Neuronal stem cell (in vitro differentiated cells): Measurements from ENCODE around the gene CFAP97.

ENCODE experiments used
- DNase-seq: peaks from one replicate; pipeline ENCODE4 v3.0.0-alpha.2; 2013; ENCODE audit warnings: low spot score
- H2AFZ ChIP-seq: one replicate; pipeline ENCODE4 v1.6.1; 2013; ENCODE audit warnings: mild to moderate bottlenecking, low read length, inconsistent platforms
- H2AK5ac ChIP-seq: 2 replicates; pipeline ENCODE4 v1.6.1; 2013; ENCODE audit warnings: low read depth, mild to moderate bottlenecking, inconsistent platforms, low read length, moderate library complexity, mixed read lengths
- H2BK120ac ChIP-seq: 2 replicates; pipeline ENCODE4 v1.6.1; 2013; ENCODE audit warnings: low read depth, mild to moderate bottlenecking, inconsistent platforms, low read length, moderate library complexity, mixed read lengths
- H2BK12ac ChIP-seq: one replicate; pipeline ENCODE4 v1.6.1; 2013; ENCODE audit warnings: low read length, inconsistent platforms
- H2BK15ac ChIP-seq: 2 replicates; pipeline ENCODE4 v1.6.1; 2013; ENCODE audit warnings: mild to moderate bottlenecking, low read length, inconsistent platforms, mixed read lengths
- H2BK5ac ChIP-seq: one replicate; pipeline ENCODE4 v1.6.1; 2013; ENCODE audit warnings: inconsistent platforms, mild to moderate bottlenecking, low read length, moderate library complexity
- H3K14ac ChIP-seq: one replicate; pipeline ENCODE4 v1.6.1; 2013; ENCODE audit warnings: low read length, inconsistent platforms
- H3K18ac ChIP-seq: 2 replicates; pipeline ENCODE4 v1.6.1; 2013; ENCODE audit warnings: low read length, inconsistent platforms
- H3K23ac ChIP-seq: 2 replicates; pipeline ENCODE4 v1.6.1; 2013; ENCODE audit warnings: low read depth, mild to moderate bottlenecking, mixed read lengths, low read length, inconsistent platforms; ENCODE audit not compliant: poor library complexity
- H3K27ac ChIP-seq: replicated peaks from 3 replicates; pipeline ENCODE4 v1.5.1; 2013; ENCODE audit warnings: low read length, inconsistent platforms
- H3K27me3 ChIP-seq, 3 experiments: 2 replicates each; pipeline ENCODE4 v1.6.1; 2013; ENCODE audit warnings: low read length in 3 of 3, mild to moderate bottlenecking in 2 of 3, inconsistent platforms in 1 of 3, low read depth in 1 of 3, mixed read lengths in 1 of 3, moderate library complexity in 1 of 3; ENCODE audit not compliant: control insufficient read depth in 3 of 3, insufficient read depth in 3 of 3
- H3K36me3 ChIP-seq, 2 donors: replicated peaks in 1 of 2; 2 replicates each; pipeline ENCODE4 v1.6.1; 2013; ENCODE audit warnings: low read length in 2 of 2; ENCODE audit not compliant: control insufficient read depth in 2 of 2, insufficient read depth in 2 of 2
- H3K4ac ChIP-seq: 2 replicates; pipeline ENCODE4 v1.6.1; 2013; ENCODE audit warnings: inconsistent platforms, mild to moderate bottlenecking, low read length, moderate library complexity
- H3K4me1 ChIP-seq, 2 donors: 1 replicate in 1 of 2; 2 replicates in 1 of 2; pipeline ENCODE4 v1.6.1; 2013; ENCODE audit warnings: low read length in 2 of 2, low read depth in 1 of 2; ENCODE audit not compliant: control insufficient read depth in 2 of 2, insufficient read depth in 1 of 2
- H3K4me2 ChIP-seq: one replicate; pipeline ENCODE4 v1.6.1; 2013; ENCODE audit warnings: mild to moderate bottlenecking, low read length, inconsistent platforms; ENCODE audit not compliant: insufficient read depth, poor library complexity, severe bottlenecking
- H3K4me3 ChIP-seq, 2 donors: 2 replicates each; pipeline ENCODE4 v1.5.1; 2013; ENCODE audit warnings: low read length in 2 of 2, mild to moderate bottlenecking in 2 of 2, inconsistent platforms in 1 of 2, moderate library complexity in 1 of 2
- H3K79me1 ChIP-seq: one replicate; pipeline ENCODE4 v1.6.1; 2013; ENCODE audit warnings: low read depth, mild to moderate bottlenecking, inconsistent platforms, low read length, moderate library complexity
- H3K9ac ChIP-seq: one replicate; pipeline ENCODE4 v1.6.1; 2013; ENCODE audit warnings: mild to moderate bottlenecking, low read depth, low read length, inconsistent platforms; ENCODE audit not compliant: poor library complexity
- H3K9me3 ChIP-seq, 2 donors: replicated peaks in 1 of 2; 2 replicates each; pipeline versions ENCODE3 to v1.6.1; 2013; ENCODE audit warnings: low read length in 2 of 2, mild to moderate bottlenecking in 2 of 2, inconsistent platforms in 1 of 2, low read depth in 1 of 2, mixed read lengths in 1 of 2, moderate library complexity in 1 of 2; ENCODE audit not compliant: control insufficient read depth in 2 of 2, insufficient read depth in 1 of 2
- H4K8ac ChIP-seq: one replicate; pipeline ENCODE4 v1.6.1; 2013; ENCODE audit warnings: low read depth, mild to moderate bottlenecking, inconsistent platforms, low read length, moderate library complexity
- H4K91ac ChIP-seq: one replicate; pipeline ENCODE4 v1.6.1; 2013; ENCODE audit warnings: low read length, low read depth, mild to moderate bottlenecking, inconsistent platforms; ENCODE audit not compliant: poor library complexity
- WGBS, 2 donors: extraction: QIAGEN DNeasy Blood & Tissue Kit; methylation state at CpG; one replicate each; pipeline ENCODE4 v1.1.7; 2013; ENCODE audit warnings: missing lambda C conversion rate in 2 of 2, mixed read lengths in 1 of 2; ENCODE audit not compliant: insufficient read length in 2 of 2, insufficient replicate concordance in 1 of 2; ENCODE audit errors: extremely low coverage in 2 of 2; 5-methylcytosine and 5-hydroxymethylcytosine counted together

Gene CFAP97

GRCh38 chr4:185182239-185182638 is 21.6 kb downstream of the CFAP97 start:
- Histone ChIP-seq H3K27me3 (no peaks in the 10 kb centered on the region), H3K4me2 (no peak overlapping the region), H3K27ac (no peak overlapping the region), H3K23ac (no peak overlapping the region), H2AFZ (no peak overlapping the region), H2BK15ac (no peak overlapping the region), H3K18ac (no peak overlapping the region), H3K4ac (no peak overlapping the region), H4K8ac (no peak overlapping the region), H2AK5ac (no peak overlapping the region), H3K9me3 (no peaks in the 10 kb centered on the region), H2BK12ac (no peak overlapping the region), H3K4me3 (no peak overlapping the region), H3K79me1 (no peaks in the 10 kb centered on the region), H4K91ac (no peak overlapping the region), H2BK5ac (no peak overlapping the region), H3K36me3 (peaks cover 0 to 39% of the 10 kb centered on the region in 2 donors), H3K14ac (no peak overlapping the region), H2BK120ac (no peak overlapping the region), H3K9ac (no peak overlapping the region), H3K4me1 (no peaks in the 10 kb centered on the region)
- WGBS, 2 donors, result no CpG with 5 or more reads among the region's 2 CpGs
- no peak for DNase-seq

- Histone ChIP-seq H4K91ac (no peak overlapping the region), H3K9me3 (no peaks in the 10 kb centered on the region), H3K9ac (no peak overlapping the region), H2AFZ (no peak overlapping the region), H3K23ac (no peak overlapping the region), H3K4me2 (no peak overlapping the region), H3K27me3 (no peaks in the 10 kb centered on the region), H3K18ac (no peak overlapping the region), H3K4me3 (no peak overlapping the region), H3K4ac (no peak overlapping the region), H2BK12ac (no peak overlapping the region), H3K14ac (no peak overlapping the region), H3K27ac (no peak overlapping the region), H3K4me1 (no peaks in the 10 kb centered on the region), H3K36me3 (peaks cover 5 to 47% of the 10 kb centered on the region in 2 donors), H4K8ac (no peak overlapping the region), H2AK5ac (no peak overlapping the region), H2BK120ac (no peak overlapping the region), H2BK5ac (no peak overlapping the region), H2BK15ac (no peak overlapping the region), H3K79me1 (no peaks in the 10 kb centered on the region)
- WGBS, 2 donors, result no CpG with 5 or more reads among the region's 3 CpGs
- no peak for DNase-seq
Observed at GRCh38 chr4:185179488-185179887, 24.3 kb downstream of the CFAP97 start.

GRCh38 chr4:185171373-185172071 is 32.3 kb downstream of the CFAP97 start:
- Histone ChIP-seq H2BK5ac (no peak overlapping the region), H4K91ac (no peak overlapping the region), H3K9me3 (no peaks in the 10 kb centered on the region), H3K4me1 (peaks cover 0 to 4% of the 10 kb centered on the region in 2 donors), H3K4me2 (no peak overlapping the region), H2AFZ (no peak overlapping the region), H3K27ac (no peak overlapping the region), H3K14ac (no peak overlapping the region), H3K9ac (no peak overlapping the region), H2BK12ac (no peak overlapping the region), H3K79me1 (no peaks in the 10 kb centered on the region), H3K36me3 (peaks cover 8 to 70% of the 10 kb centered on the region in 2 donors), H3K4me3 (no peak overlapping the region), H4K8ac (no peak overlapping the region), H2AK5ac (no peak overlapping the region), H3K18ac (no peak overlapping the region), H3K23ac (no peak overlapping the region), H3K27me3 (no peaks in the 10 kb centered on the region), H2BK120ac (no peak overlapping the region), H2BK15ac (no peak overlapping the region), H3K4ac (no peak overlapping the region)
- no peak for DNase-seq
- no CpG with 5 or more reads among the region's 2 CpGs for WGBS, 2 donors

- Histone ChIP-seq H4K8ac (no peak overlapping the region), H4K91ac (no peak overlapping the region)
- no CpG with 5 or more reads among the region's 9 CpGs for WGBS, 2 donors
Observed at GRCh38 chr4:185167234-185167633, 36.6 kb downstream of the CFAP97 start.

More at GRCh38 chr4:185167234-185167633, 36.6 kb downstream of the CFAP97 start:
- H3K9ac ChIP-seq, result no peak overlapping the region
- no peak overlapping the region for H2AK5ac ChIP-seq
- H3K9me3 ChIP-seq, result no peaks in the 10 kb centered on the region
- no peak overlapping the region for H3K4me2 ChIP-seq
- no peak overlapping the region for H3K14ac ChIP-seq
- H3K18ac ChIP-seq, result no peak overlapping the region
- no peak overlapping the region for H2AFZ ChIP-seq
- H3K36me3 ChIP-seq, result peaks cover 6 to 76% of the 10 kb centered on the region in 2 donors
- H3K79me1 ChIP-seq, result no peaks in the 10 kb centered on the region
- H2BK12ac ChIP-seq, result no peak overlapping the region
- no peak overlapping the region for H2BK15ac ChIP-seq
- H2BK120ac ChIP-seq, result no peak overlapping the region
- DNase-seq, result no peak
- H2BK5ac ChIP-seq, result no peak overlapping the region
- no peak overlapping the region for H3K4ac ChIP-seq
- H3K23ac ChIP-seq, result no peak overlapping the region
- H3K27me3 ChIP-seq, result no peaks in the 10 kb centered on the region
- H3K4me3 ChIP-seq, result no peak overlapping the region
- peaks cover 5 to 7% of the 10 kb centered on the region in 2 donors for H3K4me1 ChIP-seq
- H3K27ac ChIP-seq, result no peak overlapping the region
